ENCODE data around the gene TADA3. TPM values are rescaled to one million over a fixed set of nuclear protein-coding genes. Genes with fewer than 3 reads are reported as not detected.
"Not testable (repeated sequence)": the region's sequence is repeated elsewhere in the genome, so short reads cannot be mapped to it uniquely, and the experiment has no call there.

The TADA3 gene
- total RNA-seq, 1 experiment from 2014 or later, result 111 TPM

- Histone ChIP-seq H3K27me3 (replicated peaks) (no peaks in the 10 kb centered on the region), H3K36me3 (peaks cover 71% of the 10 kb centered on the region), H3K9me3 (replicated peaks) (no peaks in the 10 kb centered on the region), H3K4me1 (replicated peaks) (peaks cover 7% of the 10 kb centered on the region), H3K27ac (no peak overlapping the region), H3K4me3 (no peak overlapping the region)
- no peak for DNase-seq (ENCODE audit: low read depth in 1 of 2, low spot score in 2 of 2)
Measured at GRCh38 chr3:9784965-9785364, 7.3 kb downstream of the TADA3 start.

GRCh38 chr3:9783954-9784353 lies 8.3 kb downstream of the TADA3 start:
- no peak overlapping the region for H3K27ac ChIP-seq
- peaks cover 69% of the 10 kb centered on the region for H3K36me3 ChIP-seq
- H3K4me1 ChIP-seq (replicated peaks), result peaks cover 15% of the 10 kb centered on the region
- no peak for DNase-seq (ENCODE audit: low read depth in 1 of 2, low spot score in 2 of 2)
- H3K27me3 ChIP-seq (replicated peaks), result no peaks in the 10 kb centered on the region
- no peak overlapping the region for H3K4me3 ChIP-seq
- no peaks in the 10 kb centered on the region for H3K9me3 ChIP-seq (replicated peaks)

- DNase-seq (ENCODE audit: low read depth in 1 of 2, low spot score in 2 of 2), result no peak
- Histone ChIP-seq H3K27ac (no peak overlapping the region), H3K4me1 (replicated peaks) (peaks cover 16% of the 10 kb centered on the region), H3K36me3 (peaks cover 67% of the 10 kb centered on the region), H3K4me3 (no peak overlapping the region), H3K9me3 (replicated peaks) (no peaks in the 10 kb centered on the region), H3K27me3 (replicated peaks) (no peaks in the 10 kb centered on the region)
Measured at GRCh38 chr3:9782770-9783169, 9.5 kb downstream of the TADA3 start.

- H3K36me3 ChIP-seq, result peaks cover 60% of the 10 kb centered on the region
- H3K9me3 ChIP-seq (replicated peaks), result no peaks in the 10 kb centered on the region
- no peak for DNase-seq (ENCODE audit: low read depth in 1 of 2, low spot score in 2 of 2)
- H3K27me3 ChIP-seq (replicated peaks), result no peaks in the 10 kb centered on the region
- no peak overlapping the region for H3K4me3 ChIP-seq
- H3K27ac ChIP-seq, result no peak overlapping the region
- H3K4me1 ChIP-seq (replicated peaks), result peaks cover 16% of the 10 kb centered on the region
Measured at GRCh38 chr3:9781978-9782603, 10.2 kb downstream of the TADA3 start.

GRCh38 chr3:9781551-9781950 lies 10.7 kb downstream of the TADA3 start:
- H3K27ac ChIP-seq, result no peak overlapping the region
- H3K4me1 ChIP-seq (replicated peaks), result peaks cover 16% of the 10 kb centered on the region
- peaks cover 55% of the 10 kb centered on the region for H3K36me3 ChIP-seq
- no peak overlapping the region for H3K4me3 ChIP-seq
- H3K27me3 ChIP-seq (replicated peaks), result no peaks in the 10 kb centered on the region
- no peak for DNase-seq (ENCODE audit: low read depth in 1 of 2, low spot score in 2 of 2)
- H3K9me3 ChIP-seq (replicated peaks), result no peaks in the 10 kb centered on the region

- H3K4me3 ChIP-seq, result no peak overlapping the region
- no peak for DNase-seq (ENCODE audit: low read depth in 1 of 2, low spot score in 2 of 2)
- H3K9me3 ChIP-seq (replicated peaks), result no peaks in the 10 kb centered on the region
- H3K27me3 ChIP-seq (replicated peaks), result no peaks in the 10 kb centered on the region
- H3K27ac ChIP-seq, result no peak overlapping the region
- peaks cover 16% of the 10 kb centered on the region for H3K4me1 ChIP-seq (replicated peaks)
- peaks cover 48% of the 10 kb centered on the region for H3K36me3 ChIP-seq
Measured at GRCh38 chr3:9780910-9781309, 11.4 kb downstream of the TADA3 start.

- Histone ChIP-seq H3K36me3 (peaks cover 45% of the 10 kb centered on the region), H3K4me1 (replicated peaks) (peaks cover 16% of the 10 kb centered on the region), H3K27ac (no peak overlapping the region), H3K9me3 (replicated peaks) (no peaks in the 10 kb centered on the region), H3K27me3 (replicated peaks) (no peaks in the 10 kb centered on the region), H3K4me3 (no peak overlapping the region)
- DNase-seq (ENCODE audit: low read depth in 1 of 2, low spot score in 2 of 2), result no peak
Measured at GRCh38 chr3:9780458-9780812, 11.8 kb downstream of the TADA3 start.

GRCh38 chr3:9779721-9780457 lies 12.4 kb downstream of the TADA3 start:
- Histone ChIP-seq H3K36me3 (peaks cover 39% of the 10 kb centered on the region), H3K4me3 (no peak overlapping the region), H3K27ac (no peak overlapping the region), H3K9me3 (replicated peaks) (no peaks in the 10 kb centered on the region), H3K4me1 (replicated peaks) (peaks cover 16% of the 10 kb centered on the region), H3K27me3 (replicated peaks) (no peaks in the 10 kb centered on the region)
- peak in 1 of 2 experiments; percentile 28 for DNase-seq (ENCODE audit: low read depth in 1 of 2, low spot score in 2 of 2)

GRCh38 chr3:9779075-9779593 lies 13.1 kb downstream of the TADA3 start:
- no peak overlapping the region for H3K4me3 ChIP-seq
- H3K4me1 ChIP-seq (replicated peaks), result peaks cover 16% of the 10 kb centered on the region
- H3K27me3 ChIP-seq (replicated peaks), result no peaks in the 10 kb centered on the region
- H3K36me3 ChIP-seq, result peaks cover 37% of the 10 kb centered on the region
- DNase-seq (ENCODE audit: low read depth in 1 of 2, low spot score in 2 of 2), result no peak
- no peaks in the 10 kb centered on the region for H3K9me3 ChIP-seq (replicated peaks)
- no peak overlapping the region for H3K27ac ChIP-seq

- Histone ChIP-seq H3K4me3 (no peak overlapping the region), H3K9me3 (replicated peaks) (no peaks in the 10 kb centered on the region), H3K27ac (no peak overlapping the region), H3K4me1 (replicated peaks) (peaks cover 16% of the 10 kb centered on the region), H3K36me3 (peaks cover 32% of the 10 kb centered on the region), H3K27me3 (replicated peaks) (no peaks in the 10 kb centered on the region)
- DNase-seq (ENCODE audit: low read depth in 1 of 2, low spot score in 2 of 2), result no peak
Measured at GRCh38 chr3:9778143-9779074, 13.9 kb downstream of the TADA3 start.

- Histone ChIP-seq H3K4me1 (replicated peaks) (peaks cover 16% of the 10 kb centered on the region), H3K4me3 (no peak overlapping the region), H3K27me3 (replicated peaks) (no peaks in the 10 kb centered on the region), H3K36me3 (peaks cover 25% of the 10 kb centered on the region), H3K9me3 (replicated peaks) (no peaks in the 10 kb centered on the region), H3K27ac (no peak overlapping the region)
- no peak for DNase-seq (ENCODE audit: low read depth in 1 of 2, low spot score in 2 of 2)
Measured at GRCh38 chr3:9777694-9778021, 14.6 kb downstream of the TADA3 start.

GRCh38 chr3:9776896-9777693 lies 15.2 kb downstream of the TADA3 start:
- Histone ChIP-seq H3K9me3 (replicated peaks) (no peaks in the 10 kb centered on the region), H3K36me3 (peaks cover 21% of the 10 kb centered on the region), H3K4me1 (replicated peaks) (peaks cover 16% of the 10 kb centered on the region), H3K27me3 (replicated peaks) (no peaks in the 10 kb centered on the region), H3K4me3 (no peak overlapping the region), H3K27ac (no peak overlapping the region)
- DNase-seq (ENCODE audit: low read depth in 1 of 2, low spot score in 2 of 2), result no peak

GRCh38 chr3:9771007-9771406 lies 21.3 kb downstream of the TADA3 start:
- not testable (repeated sequence) for DNase-seq (ENCODE audit: low read depth in 1 of 2, low spot score in 2 of 2); H3K27me3 ChIP-seq (replicated peaks); H3K4me3 ChIP-seq; H3K9me3 ChIP-seq (replicated peaks); H3K36me3 ChIP-seq; H3K27ac ChIP-seq; H3K4me1 ChIP-seq (replicated peaks)

Measured in SJSA1 (cell line).